Measurements from ENCODE around the gene TMEM259. TPM values are rescaled to one million over a fixed set of nuclear protein-coding genes. Genes with fewer than 3 reads are reported as not detected.

The TMEM259 gene
- total and polyA plus RNA-seq, 7 experiments from 2014 or later: 40.7 to 347 (median 302) TPM

DNA sequence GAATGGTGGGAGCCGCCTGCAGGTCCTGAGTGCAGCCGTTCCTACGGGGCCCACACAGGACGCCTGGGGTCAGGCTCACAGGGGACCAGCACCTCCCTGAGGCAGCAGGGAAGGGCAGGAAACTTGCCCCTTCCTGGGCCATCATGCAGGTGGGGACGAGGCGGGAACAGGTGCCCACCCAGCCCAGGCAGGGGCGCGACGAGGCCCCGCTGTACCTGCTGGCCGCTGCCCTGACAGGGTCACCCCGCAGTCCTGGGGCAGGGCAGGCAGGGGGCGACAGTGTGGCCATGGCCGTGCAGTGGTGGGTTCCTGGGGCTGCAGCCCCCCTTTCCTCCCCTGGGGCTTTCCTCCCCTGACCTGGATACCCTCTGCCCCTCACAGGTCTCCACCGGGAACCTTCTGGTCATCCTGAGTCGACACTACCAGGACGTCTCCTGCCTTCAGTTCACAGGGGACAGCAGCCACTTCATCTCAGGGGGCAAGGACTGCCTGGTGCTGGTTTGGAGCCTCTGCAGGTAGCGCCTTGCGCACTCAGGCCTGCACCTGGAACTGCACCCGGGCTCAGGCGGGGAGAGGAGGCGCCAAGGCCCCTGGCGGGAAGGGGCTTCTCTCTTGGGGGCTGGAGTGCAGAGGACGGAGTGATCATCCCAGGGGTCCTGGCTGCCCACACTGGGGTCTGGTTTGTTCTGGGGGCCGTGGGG is 31.4 kb downstream of the TMEM259 start:
- no peaks in the 10 kb centered on the region for H3K9me3 Mint-ChIP-seq
- no peak overlapping the region for H3K4me3 Mint-ChIP-seq
- peaks cover 0 to 3% of the 10 kb centered on the region in 2 donors for H3K4me1 ChIP-seq (ENCODE audit: control insufficient read depth in 2 of 2, insufficient read depth in 2 of 2, low read length in 2 of 2)
- peaks cover 6 to 13% (median 11%) of the 10 kb centered on the region in 7 donors for H3K4me1 Mint-ChIP-seq
- H3K9me3 ChIP-seq (ENCODE audit: control insufficient read depth in 2 of 3, low read length in 3 of 3): no peaks in the 10 kb centered on the region
- DNase-seq (no peak), ATAC-seq (no peak)
- CTCF ChIA-PET: interaction anchor here (1.2 kb wide), 1 partner anchor 126 kb away, joined by 3 read pairs; no protein-coding TSS in a partner anchor
- POLR2A ChIA-PET: no interaction called here
- H3K4me3 ChIP-seq (ENCODE audit: low read length): no peak overlapping the region
- H3K27me3 ChIP-seq (ENCODE audit: control insufficient read depth in 2 of 2, insufficient read depth in 2 of 2, low read length in 2 of 2): no peaks in the 10 kb centered on the region
- H3K36me3 Mint-ChIP-seq: peaks cover 0 to 8% (median 0%) of the 10 kb centered on the region in 5 donors
- intact Hi-C loops (cut with micrococcal nuclease): loop anchor here in 1 of 2 donors (10.0 kb wide), 1 partner anchor 215 kb away; no protein-coding TSS in a partner anchor
- peak overlapping the region in 1 of 9 donors; percentile 56 for H3K27ac Mint-ChIP-seq
- no peaks in the 10 kb centered on the region for H3K27me3 Mint-ChIP-seq
- H3K36me3 ChIP-seq (ENCODE audit: control insufficient read depth in 2 of 3, insufficient read depth in 3 of 3, low read length in 3 of 3): peaks cover 0 to 82% (median 0%) of the 10 kb centered on the region in 3 experiments
- no peak overlapping the region for H3K27ac ChIP-seq (ENCODE audit: low read depth, low read length)

GRCh38 chr19:988510-988909 is 32.4 kb downstream of the TMEM259 start:
- no peak overlapping the region for H3K4me3 ChIP-seq (ENCODE audit: low read length)
- Mint-ChIP-seq H3K4me3 (no peak overlapping the region), H3K27ac (no peak overlapping the region), H3K9me3 (no peaks in the 10 kb centered on the region), H3K4me1 (peaks cover 6 to 18% (median 14%) of the 10 kb centered on the region in 7 donors), H3K27me3 (no peaks in the 10 kb centered on the region), H3K36me3 (peaks cover 0 to 8% (median 0%) of the 10 kb centered on the region in 5 donors)
- POLR2A ChIA-PET: interaction anchor here (0.8 kb wide), 1 partner anchor 8 kb away, joined by 3 read pairs; no protein-coding TSS in a partner anchor
- no peak overlapping the region for H3K27ac ChIP-seq (ENCODE audit: low read depth, low read length)
- CTCF ChIA-PET: interaction anchor here (1.2 kb wide), 1 partner anchor 125 kb away, joined by 3 read pairs; no protein-coding TSS in a partner anchor
- intact Hi-C loops (cut with micrococcal nuclease): loop anchor here in 1 of 2 donors (10.0 kb wide), 1 partner anchor 214 kb away; no protein-coding TSS in a partner anchor
- H3K9me3 ChIP-seq (ENCODE audit: control insufficient read depth in 2 of 3, low read length in 3 of 3): no peaks in the 10 kb centered on the region
- ATAC-seq (no peak), DNase-seq (no peak)
- H3K4me1 ChIP-seq (ENCODE audit: control insufficient read depth in 2 of 2, insufficient read depth in 2 of 2, low read length in 2 of 2): peaks cover 4 to 8% of the 10 kb centered on the region in 2 donors
- no peaks in the 10 kb centered on the region for H3K27me3 ChIP-seq (ENCODE audit: control insufficient read depth in 2 of 2, insufficient read depth in 2 of 2, low read length in 2 of 2)
- peaks cover 0 to 77% (median 0%) of the 10 kb centered on the region in 3 experiments for H3K36me3 ChIP-seq (ENCODE audit: control insufficient read depth in 2 of 3, insufficient read depth in 3 of 3, low read length in 3 of 3)

GRCh38 chr19:988081-988480 is 32.8 kb downstream of the TMEM259 start:
- intact Hi-C loops (cut with micrococcal nuclease): loop anchor here in 1 of 2 donors (10.0 kb wide), 1 partner anchor 213 kb away; no protein-coding TSS in a partner anchor
- Histone ChIP-seq H3K9me3 (ENCODE audit: control insufficient read depth in 2 of 3, low read length in 3 of 3) (no peaks in the 10 kb centered on the region), H3K4me1 (ENCODE audit: control insufficient read depth in 2 of 2, insufficient read depth in 2 of 2, low read length in 2 of 2) (peaks cover 4 to 11% of the 10 kb centered on the region in 2 donors), H3K36me3 (ENCODE audit: control insufficient read depth in 2 of 3, insufficient read depth in 3 of 3, low read length in 3 of 3) (peaks cover 0 to 72% (median 0%) of the 10 kb centered on the region in 3 experiments), H3K4me3 (ENCODE audit: low read length) (no peak overlapping the region), H3K27me3 (ENCODE audit: control insufficient read depth in 2 of 2, insufficient read depth in 2 of 2, low read length in 2 of 2) (no peaks in the 10 kb centered on the region), H3K27ac (ENCODE audit: low read depth, low read length) (no peak overlapping the region)
- Mint-ChIP-seq H3K27me3 (no peaks in the 10 kb centered on the region), H3K4me3 (no peak overlapping the region), H3K27ac (no peak overlapping the region), H3K36me3 (peaks cover 0 to 8% (median 0%) of the 10 kb centered on the region in 5 donors), H3K9me3 (no peaks in the 10 kb centered on the region), H3K4me1 (peaks cover 6 to 19% (median 14%) of the 10 kb centered on the region in 7 donors)
- ChIA-PET POLR2A (interaction anchor here (0.8 kb wide), 1 partner anchor 9 kb away, joined by 3 read pairs; no protein-coding TSS in a partner anchor), CTCF (interaction anchor here (1.0 to 1.2 kb wide), 2 partner anchors 124 to 125 kb away, joined by 3 read pairs; no protein-coding TSS in a partner anchor)
- no peak for ATAC-seq
- no peak for DNase-seq

- Mint-ChIP-seq H3K9me3 (no peaks in the 10 kb centered on the region), H3K36me3 (peaks cover 0 to 4% (median 0%) of the 10 kb centered on the region in 5 donors), H3K4me3 (peak overlapping the region in 8 of 10 donors; percentile 49 to 98 (median 84)), H3K27me3 (no peaks in the 10 kb centered on the region), H3K4me1 (peaks cover 6 to 21% (median 17%) of the 10 kb centered on the region in 7 donors), H3K27ac (peak overlapping the region in 1 of 9 donors; percentile 57)
- ATAC-seq (no peak), DNase-seq (no peak)
- H3K9me3 ChIP-seq (ENCODE audit: control insufficient read depth in 2 of 3, low read length in 3 of 3): no peaks in the 10 kb centered on the region
- intact Hi-C loops (cut with micrococcal nuclease): loop anchor here in 1 of 2 donors (10.0 kb wide), 1 partner anchor 211 kb away; no protein-coding TSS in a partner anchor
- POLR2A ChIA-PET: interaction anchor here (0.8 to 1.0 kb wide), 3 partner anchors 55 to 71 kb away, joined by 3 to 4 read pairs (median 4); no protein-coding TSS in a partner anchor
- peaks cover 4 to 17% of the 10 kb centered on the region in 2 donors for H3K4me1 ChIP-seq (ENCODE audit: control insufficient read depth in 2 of 2, insufficient read depth in 2 of 2, low read length in 2 of 2)
- H3K36me3 ChIP-seq (ENCODE audit: control insufficient read depth in 2 of 3, insufficient read depth in 3 of 3, low read length in 3 of 3): peaks cover 0 to 58% (median 0%) of the 10 kb centered on the region in 3 experiments
- CTCF ChIA-PET: interaction anchor here (1.6 to 6.8 kb wide), 2 partner anchors 64 to 123 kb away, joined by 4 to 106 read pairs; no protein-coding TSS in a partner anchor
- no peak overlapping the region for H3K27ac ChIP-seq (ENCODE audit: low read depth, low read length)
- no peak overlapping the region for H3K4me3 ChIP-seq (ENCODE audit: low read length)
- H3K27me3 ChIP-seq (ENCODE audit: control insufficient read depth in 2 of 2, insufficient read depth in 2 of 2, low read length in 2 of 2): no peaks in the 10 kb centered on the region
Measured at GRCh38 chr19:986083-986482, 34.8 kb downstream of the TMEM259 start.

DNA sequence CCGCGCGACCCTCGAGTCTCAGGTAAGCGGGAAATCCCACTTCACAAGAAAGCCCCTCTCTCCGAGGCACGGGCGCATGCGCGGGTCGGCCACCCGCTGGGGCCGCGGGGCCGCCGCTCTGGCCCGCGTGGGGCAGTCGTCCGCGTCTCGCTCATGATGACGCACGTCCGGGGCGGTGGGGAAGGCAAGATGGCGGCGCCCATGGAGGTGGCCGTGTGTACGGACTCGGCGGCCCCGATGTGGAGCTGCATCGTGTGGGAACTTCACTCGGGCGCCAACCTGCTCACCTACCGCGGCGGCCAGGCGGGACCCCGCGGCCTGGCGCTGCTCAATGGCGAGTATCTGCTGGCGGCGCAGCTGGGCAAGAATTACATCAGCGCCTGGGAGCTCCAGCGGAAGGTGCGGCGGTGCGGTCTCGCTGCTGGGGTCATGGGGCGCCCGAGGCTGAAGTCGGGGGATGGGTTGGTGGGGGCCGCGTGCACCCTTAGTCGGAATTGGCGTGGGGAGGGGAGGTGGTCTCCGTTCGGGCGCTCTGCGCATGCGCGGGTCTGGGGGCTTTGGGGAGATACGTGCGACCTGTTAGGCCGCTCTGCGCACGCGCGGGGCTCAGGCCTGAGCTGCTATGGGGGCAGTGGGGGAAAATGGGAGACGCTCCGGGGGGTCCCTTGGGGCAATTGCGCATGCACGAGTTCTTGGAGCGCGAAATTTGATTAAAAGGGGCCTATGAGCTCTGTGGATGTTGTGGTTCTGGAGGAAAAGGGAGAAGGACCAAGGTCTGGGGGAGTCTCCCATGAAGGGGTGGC is 36.6 kb downstream of the TMEM259 start, which contains the start of gene WDR18:
TSS of gene WDR18 (plus strand) at position 181 of the 803 bp plus-strand sequence. CDS start at position 190, 9 bp downstream.
- ATAC-seq (peak; percentile 93), DNase-seq (peak; percentile 62 to 93 (median 76))
- H3K27ac Mint-ChIP-seq: peak within 1 kb of the TSS; percentile 80 to 94 (median 90)
- intact Hi-C loops (cut with micrococcal nuclease): loop anchor here (1.0 to 10.0 kb wide), 6 partner anchors 17 to 302 kb away; partner anchors contain the start of genes RNU6-2 (in 1 of the 2) and TMEM259 (in 1 of the 2)
- no peaks in the 10 kb centered on the region for H3K9me3 ChIP-seq (ENCODE audit: control insufficient read depth in 2 of 3, low read length in 3 of 3)
- H3K4me1 ChIP-seq (ENCODE audit: control insufficient read depth in 2 of 2, insufficient read depth in 2 of 2, low read length in 2 of 2): peaks cover 4 to 17% of the 10 kb centered on the region in 2 donors
- H3K27me3 Mint-ChIP-seq: no peaks in the 10 kb centered on the region
- peaks cover 0 to 4% (median 0%) of the 10 kb centered on the region in 5 donors for H3K36me3 Mint-ChIP-seq
- H3K9me3 Mint-ChIP-seq: no peaks in the 10 kb centered on the region
- CTCF ChIA-PET: interaction anchor here (0.7 to 6.8 kb wide), 15 partner anchors 12 to 215 kb away, joined by 3 to 106 read pairs (median 4); partner anchors contain the start of gene RNU6-2
- H3K27ac ChIP-seq (ENCODE audit: low read depth, low read length): peak within 1 kb of the TSS; percentile 99
- peak within 1 kb of the TSS; percentile 78 to 98 (median 92) for H3K4me3 Mint-ChIP-seq
- peak within 1 kb of the TSS; percentile 56 for H3K4me3 ChIP-seq (ENCODE audit: low read length)
- peaks cover 0 to 41% (median 0%) of the 10 kb centered on the region in 3 experiments for H3K36me3 ChIP-seq (ENCODE audit: control insufficient read depth in 2 of 3, insufficient read depth in 3 of 3, low read length in 3 of 3)
- POLR2A ChIA-PET: interaction anchor here (0.6 to 2.8 kb wide), 21 partner anchors 12 to 285 kb away, joined by 3 to 28 read pairs (median 4); partner anchors contain the start of genes ABCA7, CIRBP, CNN2 and MED16
- H3K27me3 ChIP-seq (ENCODE audit: control insufficient read depth in 2 of 2, insufficient read depth in 2 of 2, low read length in 2 of 2): no peaks in the 10 kb centered on the region
- H3K4me1 Mint-ChIP-seq: peaks cover 6 to 21% (median 17%) of the 10 kb centered on the region in 7 donors

All from naive thymus-derived CD4-positive, alpha-beta T cell (primary cell).